Esophagus squamous epithelium (tissue), 4 donors: Measurements from ENCODE around the gene GTF3C4.

Experiments used
- CTCF ChIP-seq, 6 experiments: fragments of 450-650 bp in 4 of 6; fragments of 200-600 bp in 2 of 6; sonication (generic) in 2 of 6; IDR thresholded peaks; one replicate each; pipeline ENCODE4 v1.5.1; 2016 to 2019; ENCODE audit warnings: antibody characterized with exemption in 6 of 6, mild to moderate bottlenecking in 4 of 6, moderate library complexity in 4 of 6
- POLR2A ChIP-seq, 4 donors: fragments of 450-650 bp; IDR thresholded peaks; one replicate each; pipeline ENCODE4 v1.6.1; 2017; ENCODE audit warnings: antibody characterized with exemption in 4 of 4, mild to moderate bottlenecking in 4 of 4, moderate library complexity in 3 of 4

DNA sequence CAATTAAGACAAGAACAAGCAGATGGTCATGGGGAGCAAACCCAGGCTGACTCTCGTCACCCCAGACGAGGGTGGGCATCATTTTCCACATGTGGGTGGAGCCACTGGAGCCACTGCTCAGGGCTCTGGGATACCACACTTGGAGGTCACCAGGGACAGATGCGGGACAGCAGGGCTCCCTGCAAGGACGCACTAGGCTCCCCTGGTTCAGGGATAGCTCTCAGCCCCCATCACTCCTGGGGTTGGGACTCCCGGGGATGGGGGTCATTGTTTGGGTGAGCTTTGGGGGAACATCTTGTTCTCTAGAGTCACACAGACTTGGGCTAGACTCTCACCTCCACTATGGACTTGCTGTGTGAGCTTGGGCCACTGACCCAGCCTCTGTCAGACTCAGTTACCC, 57.8 kb downstream of the GTF3C4 start:
- no peak for TF ChIP-seq POLR2A (IDR thresholded peaks at IDR 0.05)
- TF ChIP-seq CTCF (IDR thresholded peaks at IDR 0.05) = no peak
